PC-9 (cell line): ENCODE data around the gene ERMAP. TPM values are rescaled to one million over a fixed set of nuclear protein-coding genes. Genes with fewer than 3 reads are reported as not detected.

Experiments used
- BruUV-seq: library from RNA; stranded (reverse); fragments of 400-500 nt; replicated peaks from 2 replicates; lab custom pipeline; 2021; lab: Mats Ljungman, UMichigan
- CTCF ChIA-PET: fragments of 300-600 bp; sonication (Branson Sonifier 250); formaldehyde crosslinking; loops from one replicate; lab custom pipeline; 2022; ENCODE audit warnings: antibody characterized with exemption; lab: Charles Lee
- POLR2A ChIA-PET: fragments of 300-600 bp; sonication (Branson Sonifier 250); formaldehyde crosslinking; loops from one replicate; lab custom pipeline; 2022; ENCODE audit warnings: antibody characterized with exemption; ENCODE audit not compliant: unreplicated experiment; lab: Charles Lee
- DNase-seq, 2 experiments: peaks; one replicate each; pipeline versions ENCODE4 v3.0.0 to v3.0.0-alpha.2; 2015 to 2022; ENCODE audit warnings: mixed read lengths in 1 of 2
- H2AFZ ChIP-seq: fragments of 200-600 bp; sonication (generic); 2 replicates; pipeline ENCODE4 v1.8.1; 2017; ENCODE audit warnings: antibody characterized with exemption
- H3F3A ChIP-seq: fragments of 200-600 bp; sonication (generic); 2 replicates; pipeline ENCODE4 v1.8.1; 2017; ENCODE audit warnings: antibody characterized with exemption, mild to moderate bottlenecking, low read depth; ENCODE audit not compliant: insufficient read depth
- H3K27ac ChIP-seq: fragments of 200-600 bp; sonication (generic); 2 replicates; pipeline ENCODE4 v1.6.1; 2016; ENCODE audit warnings: mixed run types
- H3K27me3 ChIP-seq: fragments of 200-600 bp; sonication (generic); 2 replicates; pipeline ENCODE4 v1.6.1; 2016; ENCODE audit warnings: low read depth, mixed run types; ENCODE audit not compliant: insufficient read depth
- H3K36me3 ChIP-seq: fragments of 200-600 bp; sonication (generic); 2 replicates; pipeline ENCODE4 v1.6.1; 2016; ENCODE audit warnings: low read depth, mixed run types
- H3K4me1 ChIP-seq: fragments of 200-600 bp; sonication (generic); replicated peaks from 2 replicates; pipeline ENCODE4 v1.6.1; 2016; ENCODE audit warnings: mixed run types; ENCODE audit not compliant: insufficient read depth
- H3K4me2 ChIP-seq: fragments of 200-600 bp; sonication (generic); 2 replicates; pipeline ENCODE4 v1.6.1; 2017; ENCODE audit warnings: mixed run types
- H3K4me3 ChIP-seq: fragments of 200-600 bp; sonication (generic); 2 replicates; pipeline ENCODE4 v1.6.1; 2016; ENCODE audit warnings: mixed run types
- H3K79me2 ChIP-seq: fragments of 200-600 bp; sonication (generic); 2 replicates; pipeline ENCODE4 v1.6.1; 2017; ENCODE audit warnings: low read depth, mixed run types
- H3K9me2 ChIP-seq: fragments of 200-600 bp; sonication (generic); 2 replicates; pipeline ENCODE4 v1.8.1; 2017; ENCODE audit warnings: mild to moderate bottlenecking; ENCODE audit not compliant: insufficient read depth
- H3K9me3 ChIP-seq: fragments of 200-600 bp; sonication (generic); 2 replicates; pipeline ENCODE4 v1.8.1; 2016; ENCODE audit warnings: low read depth; ENCODE audit not compliant: insufficient read depth
- H4K20me1 ChIP-seq: fragments of 200-600 bp; sonication (generic); 2 replicates; pipeline ENCODE4 v1.8.1; 2017; ENCODE audit not compliant: insufficient read depth
- CTCF ChIP-seq: fragments of 200-600 bp; sonication (generic); conservative IDR thresholded peaks from 2 replicates; pipeline ENCODE4 v1.6.1; 2017; ENCODE audit warnings: mixed run types, antibody characterized with exemption, mild to moderate bottlenecking, moderate library complexity
- EZH2 ChIP-seq: fragments of 200-600 bp; sonication (generic); IDR thresholded peaks from 2 replicates; pipeline ENCODE4 v1.8.0; 2017; ENCODE audit warnings: antibody characterized with exemption, low read depth
- intact Hi-C: fragments of 100-400 bp; cut with micrococcal nuclease; formaldehyde crosslinking; loops from one replicate; pipeline ENCODE4 v1.10.0; 2022; ENCODE audit not compliant: unreplicated experiment
- total RNA-seq: library from RNA; stranded (reverse); gene quantifications from 2 replicates; pipeline ENCODE4 v1.2.3, GENCODE V29; 2021

The ERMAP gene
- total RNA-seq, 1 experiment from 2014 or later = 20.8 TPM

GRCh38 chr1:42831273-42831672 is 14.4 kb downstream of the ERMAP start:
- POLR2A ChIA-PET = interaction anchor here (0.7 kb wide), 1 partner anchor 23 kb away, joined by 7 read pairs; no protein-coding TSS in a partner anchor
- BruUV-seq = no TSS peak
- intact Hi-C loops = no loop called here
- Histone ChIP-seq H3K36me3 (no peaks in the 10 kb centered on the region), H3K4me1 (no peaks in the 10 kb centered on the region), H3K27ac (no peak overlapping the region), H3K4me3 (no peak overlapping the region), H4K20me1 (no peaks in the 10 kb centered on the region), H3K79me2 (no peaks in the 10 kb centered on the region), H3F3A (no peaks in the 10 kb centered on the region), H2AFZ (no peak overlapping the region), H3K27me3 (no peaks in the 10 kb centered on the region), H3K9me3 (no peaks in the 10 kb centered on the region), H3K9me2 (no peaks in the 10 kb centered on the region), H3K4me2 (no peak overlapping the region)
- TF ChIP-seq EZH2 = no peak
- TF ChIP-seq CTCF = no peak
- no peak for DNase-seq
- CTCF ChIA-PET = no interaction called here

GRCh38 chr1:42832641-42833240 is 15.8 kb downstream of the ERMAP start:
- Histone ChIP-seq H3K27ac (no peak overlapping the region), H4K20me1 (no peaks in the 10 kb centered on the region), H3F3A (no peaks in the 10 kb centered on the region), H2AFZ (no peak overlapping the region), H3K4me3 (no peak overlapping the region), H3K4me1 (no peaks in the 10 kb centered on the region), H3K36me3 (no peaks in the 10 kb centered on the region), H3K9me3 (no peaks in the 10 kb centered on the region), H3K79me2 (no peaks in the 10 kb centered on the region), H3K27me3 (no peaks in the 10 kb centered on the region), H3K4me2 (no peak overlapping the region), H3K9me2 (no peaks in the 10 kb centered on the region)
- no peak for TF ChIP-seq CTCF
- no peak for TF ChIP-seq EZH2
- BruUV-seq = no TSS peak
- no peak for DNase-seq
- intact Hi-C loops = no loop called here
- CTCF ChIA-PET = no interaction called here
- POLR2A ChIA-PET = no interaction called here

GRCh38 chr1:42833981-42834380 is 17.1 kb downstream of the ERMAP start:
- Histone ChIP-seq H4K20me1 (no peaks in the 10 kb centered on the region), H3K9me2 (no peaks in the 10 kb centered on the region), H3K4me2 (no peak overlapping the region), H3K4me1 (no peaks in the 10 kb centered on the region), H3F3A (no peaks in the 10 kb centered on the region), H3K36me3 (no peaks in the 10 kb centered on the region), H2AFZ (no peak overlapping the region), H3K4me3 (no peak overlapping the region), H3K27ac (no peak overlapping the region), H3K27me3 (no peaks in the 10 kb centered on the region), H3K9me3 (no peaks in the 10 kb centered on the region), H3K79me2 (no peaks in the 10 kb centered on the region)
- ChIA-PET POLR2A (no interaction called here), CTCF (no interaction called here)
- intact Hi-C loops = no loop called here
- no peak for DNase-seq
- BruUV-seq = no TSS peak
- TF ChIP-seq EZH2 (no peak), CTCF (no peak)
